HL-60 (cell line): ENCODE data around the gene CSN1S1.

Experiments
- DNase-seq, 2 experiments: peaks; one replicate each; pipeline ENCODE4 v3.0.0-alpha.2; 2010 to 2020; ENCODE audit warnings: low read depth in 1 of 2, low spot score in 1 of 2
- H3K27ac ChIP-seq: fragments of 250-450 bp; sonication (Bioruptor Pico); replicated peaks from 2 replicates; pipeline ENCODE4 v1.5.1; 2020; ENCODE audit warnings: mild to moderate bottlenecking, moderate library complexity
- H3K27me3 ChIP-seq: fragments of 250-450 bp; sonication (Bioruptor Pico); 2 replicates; pipeline ENCODE4 v1.5.1; 2021; ENCODE audit warnings: mild to moderate bottlenecking, moderate library complexity; ENCODE audit not compliant: insufficient read depth, poor library complexity, severe bottlenecking
- H3K4me3 ChIP-seq: replicated peaks from 2 replicates; pipeline ENCODE4 v1.5.1; 2011; ENCODE audit warnings: mild to moderate bottlenecking, control low read depth, low read length; ENCODE audit not compliant: insufficient read depth
- CTCF ChIP-seq: IDR thresholded peaks from one replicate; pipeline ENCODE4 v1.5.1; 2011; ENCODE audit warnings: low read length, control low read depth, inconsistent platforms; ENCODE audit not compliant: insufficient read depth
- GABPA ChIP-seq: IDR thresholded peaks from 2 replicates; pipeline ENCODE4 v1.6.1; 2012; ENCODE audit warnings: low read depth
- POLR2AphosphoS5 ChIP-seq: IDR thresholded peaks from 2 replicates; pipeline ENCODE4 v1.6.1; 2012; ENCODE audit warnings: low read depth
- REST ChIP-seq: IDR thresholded peaks from 2 replicates; pipeline ENCODE4 v1.6.1; 2012; ENCODE audit warnings: low read depth; ENCODE audit not compliant: insufficient replicate concordance
- SPI1 ChIP-seq: IDR thresholded peaks from 2 replicates; pipeline ENCODE4 v1.6.1; 2012; ENCODE audit warnings: low read depth, mild to moderate bottlenecking, borderline replicate concordance

CSN1S1 gene

GRCh38 chr4:69994782-69995181 is 63.9 kb downstream of the CSN1S1 start:
- Histone ChIP-seq H3K27me3 (no peaks in the 10 kb centered on the region), H3K27ac (no peak overlapping the region), H3K4me3 (no peak overlapping the region)
- no peak for DNase-seq
- no peak for TF ChIP-seq SPI1

- no peak for DNase-seq
- H3K4me3 ChIP-seq = no peak within 1 kb of the TSS
- H3K27me3 ChIP-seq = no peaks in the 10 kb centered on the region
- TF ChIP-seq GABPA (no peak), CTCF (no peak), POLR2AphosphoS5 (no peak), SPI1 (no peak), REST (no peak)
- H3K27ac ChIP-seq = no peak within 1 kb of the TSS
These were observed 64.7 kb downstream of the CSN1S1 start, which contains the start of gene STATH for GRCh38 chr4:69995526-69996016. STATH (plus strand) TSS chr4:69995966; CDS start chr4:69998438, 2,472 bp downstream.
